Spleen (tissue), 11 donors: Measurements from ENCODE around the gene MGME1. TPM values are rescaled to one million over a fixed set of nuclear protein-coding genes. Genes with fewer than 3 reads are reported as not detected.

ENCODE experiments used
- DNase-seq: peaks from one replicate; pipeline ENCODE4 v3.0.0-alpha.2; 2020
- H3K27ac ChIP-seq, 8 donors: fragments of 200-600 bp; sonication (generic) in 7 of 8; 1 replicate in 4 of 8; 2 replicates in 4 of 8; pipeline versions ENCODE4 v1.5.0 to v1.8.0; 2016 to 2021; ENCODE audit warnings: inconsistent platforms in 4 of 8, mild to moderate bottlenecking in 4 of 8, moderate library complexity in 1 of 8
- H3K27me3 ChIP-seq, 7 donors: fragments of 200-600 bp; sonication (generic) in 6 of 7; replicated peaks in 1 of 7; 1 replicate in 4 of 7; 2 replicates in 3 of 7; pipeline versions ENCODE4 v1.5.0 to v1.8.0; 2016 to 2021; ENCODE audit warnings: inconsistent platforms in 3 of 7, mild to moderate bottlenecking in 1 of 7
- H3K36me3 ChIP-seq, 6 donors: fragments of 200-600 bp; sonication (generic) in 5 of 6; 1 replicate in 4 of 6; 2 replicates in 2 of 6; pipeline versions ENCODE4 v1.5.0 to v1.8.0; 2016 to 2021; ENCODE audit warnings: inconsistent platforms in 2 of 6
- H3K4me1 ChIP-seq, 6 donors: fragments of 200-600 bp; sonication (generic) in 5 of 6; 1 replicate in 3 of 6; 2 replicates in 3 of 6; pipeline versions ENCODE4 v1.5.0 to v1.8.0; 2016 to 2021; ENCODE audit warnings: inconsistent platforms in 3 of 6
- H3K4me3 ChIP-seq, 8 donors: fragments of 200-600 bp; sonication (generic) in 7 of 8; 1 replicate in 4 of 8; 2 replicates in 4 of 8; pipeline versions ENCODE4 v1.5.0 to v1.8.0; 2016 to 2021; ENCODE audit warnings: inconsistent platforms in 4 of 8, mild to moderate bottlenecking in 4 of 8, moderate library complexity in 2 of 8
- H3K9me3 ChIP-seq, 8 donors: fragments of 200-600 bp; sonication (generic) in 7 of 8; 1 replicate in 4 of 8; 2 replicates in 4 of 8; pipeline versions ENCODE4 v1.5.0 to v1.8.0; 2016 to 2021; ENCODE audit warnings: inconsistent platforms in 4 of 8
- POLR2A ChIP-seq, 3 donors: fragments of 450-650 bp; IDR thresholded peaks; one replicate each; pipeline ENCODE4 v1.5.1; 2017; ENCODE audit warnings: antibody characterized with exemption in 3 of 3, mild to moderate bottlenecking in 1 of 3
- POLR2AphosphoS5 ChIP-seq, 3 donors: sonication (generic); formaldehyde crosslinking; IDR thresholded peaks; one replicate each; pipeline ENCODE4 v1.5.1; 2017; ENCODE audit warnings: antibody characterized with exemption in 3 of 3
- WGBS, 5 donors: extraction: QIAGEN DNeasy Blood & Tissue Kit in 3 of 5; methylation state at CpG; one replicate each; pipeline versions ENCODE4 v1.1.5 to v1.1.7; 2013 to 2018; 5-methylcytosine and 5-hydroxymethylcytosine counted together
- intact Hi-C: fragments of 100-400 bp; cut with DNase I; formaldehyde crosslinking; loops from one replicate; pipeline ENCODE4 v1.15.0; 2023; ENCODE audit warnings: low total_unique reads
- polyA plus RNA-seq, 3 donors: library from polyadenylated mRNA; stranded (reverse); fragments of 200-250 nt; gene quantifications; one replicate each; pipeline ENCODE4 v1.2.1, GENCODE V29; 2013
- total RNA-seq, 7 donors: library from RNA; depleted of rRNA in 3 of 7; stranded (reverse); fragments of >200 nt in 3 of 7; fragmentation: NEBNext Ultra II Directional in 4 of 7; extraction: Animal tissue kit (Norgen Biotek cat#: 25700) in 4 of 7; gene quantifications; one replicate each; pipeline versions ENCODE4 v1.1.0 to v1.2.1, GENCODE V29; 2016 to 2021
- TF ChIP-seq, protein P1 (sequence below), 11 experiments: fragments of 200-600 bp in 7 of 11; fragments of 450-650 bp in 4 of 11; sonication (generic) in 4 of 11; IDR thresholded peaks in 8 of 11; conservative IDR thresholded peaks in 3 of 11; 1 replicate in 7 of 11; 2 replicates in 4 of 11; pipeline versions ENCODE4 v1.4.0 to v1.8.0; 2016 to 2021; ENCODE audit warnings: antibody characterized with exemption in 11 of 11, inconsistent platforms in 4 of 11, mild to moderate bottlenecking in 1 of 11
- donor health status: healthy with polysubstance abuse.
- donor health status: DM: no; HTN: no; CAD: no; lungs with moderate emphysema.
- donor health status: DM: no; HTN: no; CAD: no.
- donor health status: Bipolar disorder and iron deficiency.
- donor health status: healthy.
- donor health status: DM: no; HTN: no; CAD: no.
- donor health status: DM: yes; HTN: yes; CAD: no.

Gene MGME1
- total and polyA plus RNA-seq, 10 donors: 20.9 to 33.4 (median 27.6) TPM

DNA sequence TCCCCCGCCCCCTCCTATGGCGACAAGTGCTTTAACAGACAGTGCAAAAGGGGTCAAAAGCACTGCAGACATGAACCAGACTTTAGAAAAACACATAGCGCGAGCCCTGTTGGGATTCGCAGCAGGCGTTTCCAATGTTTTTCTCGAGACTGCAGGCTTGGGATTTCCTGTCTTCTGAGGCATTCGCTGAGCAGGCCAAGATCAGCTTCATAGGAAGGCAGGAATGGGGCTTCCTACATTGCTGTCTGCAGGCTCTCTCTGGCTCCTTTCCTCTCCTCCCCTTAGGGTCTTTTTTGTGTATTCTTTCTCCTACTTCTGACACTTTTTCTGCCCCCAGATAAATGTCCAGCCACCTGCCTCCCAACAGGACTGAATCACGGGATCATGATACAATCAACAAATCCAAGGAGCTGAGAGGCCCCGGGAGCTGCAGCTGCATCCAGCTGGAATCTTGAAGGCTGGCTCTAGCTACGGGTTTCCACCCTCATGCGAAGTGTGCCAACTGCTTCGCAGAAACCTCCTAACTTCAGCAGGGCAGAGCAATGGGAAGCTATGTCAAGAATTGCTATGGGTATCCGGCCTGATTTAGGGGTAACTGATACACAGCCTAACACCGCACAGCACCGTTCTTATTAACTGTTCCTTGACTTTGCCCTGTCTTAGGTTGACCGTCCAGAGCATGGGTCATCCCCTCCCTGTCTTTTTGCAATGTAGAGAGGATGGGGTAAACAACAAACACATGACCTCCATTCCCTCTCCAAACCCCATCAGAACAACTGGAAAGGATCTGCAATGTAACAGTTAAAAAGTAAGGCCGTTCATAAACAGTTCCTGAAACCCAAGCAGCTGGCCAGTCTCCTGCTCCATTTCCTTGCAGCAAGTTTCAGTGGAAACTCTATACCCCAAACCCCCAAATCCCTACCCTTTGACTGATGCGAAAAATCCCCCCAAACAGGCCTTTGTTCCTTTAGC is 31.8 kb upstream of the MGME1 start:
- Histone ChIP-seq H3K9me3 (no peaks in the 10 kb centered on the region), H3K27ac (peak overlapping the region in 1 of 8 donors; percentile 3), H3K27me3 (no peaks in the 10 kb centered on the region), H3K4me3 (no peak overlapping the region), H3K36me3 (peaks cover 0 to 21% (median 12%) of the 10 kb centered on the region in 6 donors), H3K4me1 (peaks cover 7 to 39% (median 20%) of the 10 kb centered on the region in 6 donors)
- intact Hi-C loops: no loop called here
- DNase-seq: no peak
- TF ChIP-seq POLR2AphosphoS5 (IDR thresholded peaks at IDR 0.05): no peak
- TF ChIP-seq POLR2A (IDR thresholded peaks at IDR 0.05): no peak
- TF ChIP-seq, protein P1, sequence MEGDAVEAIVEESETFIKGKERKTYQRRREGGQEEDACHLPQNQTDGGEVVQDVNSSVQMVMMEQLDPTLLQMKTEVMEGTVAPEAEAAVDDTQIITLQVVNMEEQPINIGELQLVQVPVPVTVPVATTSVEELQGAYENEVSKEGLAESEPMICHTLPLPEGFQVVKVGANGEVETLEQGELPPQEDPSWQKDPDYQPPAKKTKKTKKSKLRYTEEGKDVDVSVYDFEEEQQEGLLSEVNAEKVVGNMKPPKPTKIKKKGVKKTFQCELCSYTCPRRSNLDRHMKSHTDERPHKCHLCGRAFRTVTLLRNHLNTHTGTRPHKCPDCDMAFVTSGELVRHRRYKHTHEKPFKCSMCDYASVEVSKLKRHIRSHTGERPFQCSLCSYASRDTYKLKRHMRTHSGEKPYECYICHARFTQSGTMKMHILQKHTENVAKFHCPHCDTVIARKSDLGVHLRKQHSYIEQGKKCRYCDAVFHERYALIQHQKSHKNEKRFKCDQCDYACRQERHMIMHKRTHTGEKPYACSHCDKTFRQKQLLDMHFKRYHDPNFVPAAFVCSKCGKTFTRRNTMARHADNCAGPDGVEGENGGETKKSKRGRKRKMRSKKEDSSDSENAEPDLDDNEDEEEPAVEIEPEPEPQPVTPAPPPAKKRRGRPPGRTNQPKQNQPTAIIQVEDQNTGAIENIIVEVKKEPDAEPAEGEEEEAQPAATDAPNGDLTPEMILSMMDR (IDR thresholded peaks at IDR 0.05 in 8 of 11, conservative IDR thresholded peaks at IDR 0.05 in 3 of 11): no peak
- WGBS, 5 donors: 56 to 82% (median 72%) methylated on average over 19 of the region's 19 CpGs

DNA sequence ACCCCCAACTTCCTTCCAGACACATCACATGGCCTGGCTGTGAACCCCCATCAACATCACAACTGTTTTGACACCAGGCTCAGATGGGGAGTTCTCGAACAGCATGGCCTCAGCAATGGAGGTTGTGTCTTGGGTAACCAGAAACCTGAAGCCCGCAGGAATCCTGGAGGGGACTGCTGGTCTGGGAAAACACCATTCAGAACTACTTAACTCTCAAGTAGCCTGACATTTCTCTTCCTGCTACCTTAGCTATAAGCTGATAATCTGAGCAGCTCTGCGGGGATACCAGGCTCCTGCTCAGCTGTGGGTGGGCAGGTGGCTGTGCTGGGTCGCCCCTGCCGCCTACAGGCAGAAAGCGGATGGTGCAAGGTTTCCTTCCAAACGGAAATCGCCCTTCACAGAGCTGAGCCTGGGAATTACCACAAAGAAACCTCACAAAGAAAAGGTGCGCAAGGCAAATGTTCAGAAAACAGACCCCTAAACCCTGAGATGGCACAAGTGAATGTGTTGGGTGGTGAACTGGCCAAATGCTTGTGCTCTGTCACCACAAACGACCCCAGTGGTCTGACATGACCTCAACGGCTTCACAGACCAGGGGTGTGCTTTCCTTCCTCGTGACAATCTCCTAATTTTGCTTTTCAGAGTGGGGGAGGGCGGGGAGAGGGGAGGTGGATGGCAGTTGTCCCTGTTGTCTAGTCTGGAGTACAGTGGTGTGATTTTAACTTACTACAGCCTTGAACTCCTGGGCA is 29.8 kb upstream of the MGME1 start:
- H3K36me3 ChIP-seq: peaks cover 0 to 41% (median 30%) of the 10 kb centered on the region in 6 donors
- no peaks in the 10 kb centered on the region for H3K27me3 ChIP-seq
- H3K4me3 ChIP-seq: no peak overlapping the region
- H3K9me3 ChIP-seq: no peaks in the 10 kb centered on the region
- WGBS, 5 donors: 4 to 15% (median 10%) methylated on average over 11 to 13 of the region's 13 CpGs
- peak overlapping the region in 4 of 8 donors; percentile 35 to 68 (median 48) for H3K27ac ChIP-seq
- intact Hi-C loops: no loop called here
- peak; percentile 89 for DNase-seq
- peaks cover 7 to 51% (median 25%) of the 10 kb centered on the region in 6 donors for H3K4me1 ChIP-seq
- TF ChIP-seq POLR2A (IDR thresholded peaks at IDR 0.05) (no peak), POLR2AphosphoS5 (IDR thresholded peaks at IDR 0.05) (peak; percentile 64 to 69 (median 68))
- TF ChIP-seq, protein P1 (IDR thresholded peaks at IDR 0.05 in 8 of 11, conservative IDR thresholded peaks at IDR 0.05 in 3 of 11): peak; percentile 79 to 91 (median 87)

DNA sequence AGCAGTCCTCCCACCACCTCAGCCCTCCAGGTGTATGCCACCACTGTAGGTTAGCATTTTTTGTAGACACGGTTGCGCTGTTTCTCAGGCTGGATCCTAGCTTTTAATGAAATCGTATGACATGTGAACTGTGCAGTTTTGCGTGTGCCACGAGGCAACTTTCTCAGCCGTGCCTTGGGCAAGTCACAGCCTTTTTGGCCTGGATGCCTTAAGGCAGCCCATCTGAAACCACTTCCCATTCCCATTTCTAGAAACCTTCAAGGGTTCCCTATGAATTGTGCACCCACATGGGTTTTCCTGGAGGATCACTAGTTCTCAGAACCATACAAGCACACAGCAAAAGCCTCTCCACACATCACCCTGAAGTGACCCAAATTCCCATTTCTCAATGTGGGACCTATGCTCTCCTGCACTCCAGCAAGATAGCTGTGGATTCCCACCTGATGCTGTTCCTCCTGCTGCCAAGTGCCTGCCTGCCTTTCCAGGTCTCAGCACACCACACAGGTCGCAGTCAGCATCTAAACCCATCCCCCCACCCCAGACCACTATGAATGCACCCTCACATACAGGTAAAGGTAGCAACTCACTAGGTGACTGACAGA is 29.1 kb upstream of the MGME1 start:
- intact Hi-C loops: loop anchor here (10.0 kb wide), 1 partner anchor 55 kb away; no protein-coding TSS in a partner anchor
- peak in 1 of 3 donors; percentile 11 for TF ChIP-seq POLR2AphosphoS5 (IDR thresholded peaks at IDR 0.05)
- no peak for TF ChIP-seq POLR2A (IDR thresholded peaks at IDR 0.05)
- WGBS, 5 donors: 48 to 64% (median 60%) methylated on average over 7 of the region's 7 CpGs
- peak overlapping the region in 4 of 8 donors; percentile 35 to 68 (median 48) for H3K27ac ChIP-seq
- DNase-seq: no peak
- H3K36me3 ChIP-seq: peaks cover 0 to 47% (median 36%) of the 10 kb centered on the region in 6 donors
- H3K27me3 ChIP-seq: no peaks in the 10 kb centered on the region
- H3K4me1 ChIP-seq: peaks cover 7 to 54% (median 25%) of the 10 kb centered on the region in 6 donors
- H3K9me3 ChIP-seq: no peaks in the 10 kb centered on the region
- H3K4me3 ChIP-seq: no peak overlapping the region
